Measurements from ENCODE around the gene CWC22.

CWC22 gene

DNA sequence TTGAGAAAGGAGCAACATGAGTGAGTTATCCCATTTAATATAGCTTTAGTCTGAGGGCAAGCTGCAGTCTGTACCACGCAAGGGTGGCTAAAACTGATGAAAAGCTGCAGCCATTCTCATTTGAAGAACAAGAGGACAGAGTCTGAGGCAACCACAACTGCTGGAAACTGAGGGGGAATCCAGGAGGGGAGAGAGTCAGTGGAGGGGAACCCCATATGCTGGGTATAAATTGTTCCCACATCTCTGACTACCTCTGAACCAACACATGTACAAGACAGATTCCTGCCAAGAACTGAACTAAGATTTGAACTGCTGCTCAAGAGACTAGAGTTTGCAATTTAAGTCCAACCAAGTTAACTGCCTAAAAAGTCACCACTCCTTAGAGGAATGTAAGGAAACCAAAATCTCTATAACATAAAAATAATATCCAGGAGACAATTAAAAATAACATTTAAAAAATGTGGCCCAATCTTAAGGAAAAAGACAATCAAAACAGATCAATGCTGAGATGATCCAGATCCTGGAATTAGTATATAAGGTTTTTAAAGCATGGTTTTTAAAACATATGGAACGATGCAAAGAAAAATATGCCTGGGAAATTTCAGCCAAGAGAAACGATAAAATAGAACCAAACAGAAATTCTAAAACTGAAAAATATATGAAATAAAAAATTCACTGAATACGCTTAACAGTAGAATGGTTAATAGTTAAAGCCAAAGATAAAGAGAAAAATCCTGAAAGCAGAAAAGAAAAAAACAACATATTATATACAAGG, 11.2 kb downstream of the CWC22 start:
- Histone ChIP-seq H4K20me1 (ENCODE audit: insufficient read depth, low read length) (peaks cover 36% of the 10 kb centered on the region), H3K4me2 (ENCODE audit: insufficient read depth, low read length) (no peak overlapping the region), H3K4me1 (ENCODE audit: insufficient read depth, low read length) (no peaks in the 10 kb centered on the region), H2AFZ (ENCODE audit: low read depth, low read length) (no peak overlapping the region), H3K4me3 (ENCODE audit: low read depth in 1 of 2, low read length in 2 of 2) (no peak overlapping the region), H3K27me3 (ENCODE audit: insufficient read depth, low read length, poor library complexity) (no peaks in the 10 kb centered on the region), H3K36me3 (ENCODE audit: insufficient read depth, low read length) (peaks cover 23% of the 10 kb centered on the region), H3K9me3 (ENCODE audit: insufficient read depth, low read length, severe bottlenecking) (no peaks in the 10 kb centered on the region), H3K9ac (ENCODE audit: low read depth, low read length) (no peak overlapping the region), H3K27ac (ENCODE audit: low read length) (no peak overlapping the region), H3K79me2 (ENCODE audit: insufficient read depth, low read length) (peaks cover 97% of the 10 kb centered on the region)
- DNase-seq (no peak), ATAC-seq (ENCODE audit: insufficient read depth, low read depth) (peak; percentile 17; the same call in 1 of the 3 replicates)
- TF ChIP-seq EZH2 (IDR thresholded peaks at IDR 0.05; ENCODE audit: borderline replicate concordance, low read depth, low read length, severe bottlenecking): no peak
- TF ChIP-seq, protein P1, sequence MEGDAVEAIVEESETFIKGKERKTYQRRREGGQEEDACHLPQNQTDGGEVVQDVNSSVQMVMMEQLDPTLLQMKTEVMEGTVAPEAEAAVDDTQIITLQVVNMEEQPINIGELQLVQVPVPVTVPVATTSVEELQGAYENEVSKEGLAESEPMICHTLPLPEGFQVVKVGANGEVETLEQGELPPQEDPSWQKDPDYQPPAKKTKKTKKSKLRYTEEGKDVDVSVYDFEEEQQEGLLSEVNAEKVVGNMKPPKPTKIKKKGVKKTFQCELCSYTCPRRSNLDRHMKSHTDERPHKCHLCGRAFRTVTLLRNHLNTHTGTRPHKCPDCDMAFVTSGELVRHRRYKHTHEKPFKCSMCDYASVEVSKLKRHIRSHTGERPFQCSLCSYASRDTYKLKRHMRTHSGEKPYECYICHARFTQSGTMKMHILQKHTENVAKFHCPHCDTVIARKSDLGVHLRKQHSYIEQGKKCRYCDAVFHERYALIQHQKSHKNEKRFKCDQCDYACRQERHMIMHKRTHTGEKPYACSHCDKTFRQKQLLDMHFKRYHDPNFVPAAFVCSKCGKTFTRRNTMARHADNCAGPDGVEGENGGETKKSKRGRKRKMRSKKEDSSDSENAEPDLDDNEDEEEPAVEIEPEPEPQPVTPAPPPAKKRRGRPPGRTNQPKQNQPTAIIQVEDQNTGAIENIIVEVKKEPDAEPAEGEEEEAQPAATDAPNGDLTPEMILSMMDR (IDR thresholded peaks at IDR 0.05; ENCODE audit: borderline replicate concordance, extremely low read depth, low read length, poor library complexity, severe bottlenecking): no peak

DNA sequence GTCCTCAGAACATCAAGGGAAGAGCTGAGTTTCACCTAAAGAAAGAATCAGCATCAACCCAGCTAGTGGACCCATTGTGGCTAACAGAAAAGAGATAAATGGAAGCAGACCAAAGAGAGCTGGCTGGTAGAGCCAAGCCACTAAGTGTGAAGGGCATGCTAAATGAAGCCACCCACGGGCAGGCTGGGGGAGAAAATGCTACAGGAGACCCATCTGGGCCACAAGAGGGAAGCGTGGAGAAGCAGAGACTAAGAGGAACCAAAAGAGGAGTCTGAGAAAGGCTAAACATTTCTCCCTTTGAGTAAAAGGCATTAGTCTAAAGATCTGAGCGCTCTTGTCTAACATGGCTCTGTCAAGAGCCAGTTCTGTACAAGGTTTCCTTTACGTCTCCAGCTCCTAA, 15.8 kb downstream of the CWC22 start:
- ATAC-seq (ENCODE audit: insufficient read depth, low read depth) (peak; percentile 42; the same call in 1 of the 3 replicates), DNase-seq (no peak)
- no peak overlapping the region for H3K9ac ChIP-seq (ENCODE audit: low read depth, low read length)
- H3K4me3 ChIP-seq (ENCODE audit: low read depth in 1 of 2, low read length in 2 of 2): no peak overlapping the region
- H3K27me3 ChIP-seq (ENCODE audit: insufficient read depth, low read length, poor library complexity): no peaks in the 10 kb centered on the region
- H3K27ac ChIP-seq (ENCODE audit: low read length): no peak overlapping the region
- peaks cover 55% of the 10 kb centered on the region for H3K36me3 ChIP-seq (ENCODE audit: insufficient read depth, low read length)
- no peak for TF ChIP-seq EZH2 (IDR thresholded peaks at IDR 0.05; ENCODE audit: borderline replicate concordance, low read depth, low read length, severe bottlenecking)
- TF ChIP-seq, protein P1 (IDR thresholded peaks at IDR 0.05; ENCODE audit: borderline replicate concordance, extremely low read depth, low read length, poor library complexity, severe bottlenecking): no peak
- H3K4me2 ChIP-seq (ENCODE audit: insufficient read depth, low read length): no peak overlapping the region
- no peaks in the 10 kb centered on the region for H3K9me3 ChIP-seq (ENCODE audit: insufficient read depth, low read length, severe bottlenecking)
- no peak overlapping the region for H2AFZ ChIP-seq (ENCODE audit: low read depth, low read length)
- H3K4me1 ChIP-seq (ENCODE audit: insufficient read depth, low read length): no peaks in the 10 kb centered on the region
- H3K79me2 ChIP-seq (ENCODE audit: insufficient read depth, low read length): peaks cover 60% of the 10 kb centered on the region
- peaks cover 26% of the 10 kb centered on the region for H4K20me1 ChIP-seq (ENCODE audit: insufficient read depth, low read length)

DNA sequence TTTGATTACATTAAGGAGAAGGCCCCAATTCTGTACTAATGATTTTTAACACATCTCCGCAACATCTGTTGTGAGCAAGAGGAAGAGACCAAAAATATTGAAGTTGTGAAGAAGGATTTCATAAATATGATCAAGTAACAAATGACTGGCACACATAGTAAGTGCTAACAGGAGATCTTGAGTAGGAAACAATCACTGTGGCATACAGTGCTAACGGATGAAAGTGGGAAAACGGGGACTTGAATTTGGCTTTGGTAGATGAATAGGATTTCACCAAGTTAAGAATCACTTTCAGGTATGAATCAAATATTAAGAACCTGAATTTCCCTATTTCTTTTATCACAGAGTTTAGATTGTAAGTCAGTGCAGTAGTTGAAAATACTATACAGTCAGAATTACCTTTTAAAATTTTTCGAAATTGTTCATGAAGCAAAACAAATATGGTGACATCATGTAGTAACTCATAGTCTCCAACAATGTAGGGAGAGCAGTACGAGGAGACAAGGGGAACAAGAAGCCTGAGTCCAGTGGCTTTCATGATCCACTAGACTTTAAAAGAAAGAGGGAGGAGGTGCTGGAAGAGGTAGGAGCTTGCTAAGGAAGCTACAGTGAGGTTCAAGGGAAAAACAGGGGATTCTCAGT, 16.3 kb downstream of the CWC22 start:
- no peak overlapping the region for H3K4me2 ChIP-seq (ENCODE audit: insufficient read depth, low read length)
- no peak overlapping the region for H3K27ac ChIP-seq (ENCODE audit: low read length)
- TF ChIP-seq EZH2 (IDR thresholded peaks at IDR 0.05; ENCODE audit: borderline replicate concordance, low read depth, low read length, severe bottlenecking): no peak
- TF ChIP-seq, protein P1 (IDR thresholded peaks at IDR 0.05; ENCODE audit: borderline replicate concordance, extremely low read depth, low read length, poor library complexity, severe bottlenecking): no peak
- H3K27me3 ChIP-seq (ENCODE audit: insufficient read depth, low read length, poor library complexity): no peaks in the 10 kb centered on the region
- H3K9me3 ChIP-seq (ENCODE audit: insufficient read depth, low read length, severe bottlenecking): no peaks in the 10 kb centered on the region
- no peak overlapping the region for H2AFZ ChIP-seq (ENCODE audit: low read depth, low read length)
- no peak overlapping the region for H3K4me3 ChIP-seq (ENCODE audit: low read depth in 1 of 2, low read length in 2 of 2)
- peaks cover 61% of the 10 kb centered on the region for H3K36me3 ChIP-seq (ENCODE audit: insufficient read depth, low read length)
- H4K20me1 ChIP-seq (ENCODE audit: insufficient read depth, low read length): peaks cover 25% of the 10 kb centered on the region
- DNase-seq (no peak), ATAC-seq (ENCODE audit: insufficient read depth, low read depth) (no peak)
- no peak overlapping the region for H3K9ac ChIP-seq (ENCODE audit: low read depth, low read length)
- H3K4me1 ChIP-seq (ENCODE audit: insufficient read depth, low read length): no peaks in the 10 kb centered on the region
- peaks cover 54% of the 10 kb centered on the region for H3K79me2 ChIP-seq (ENCODE audit: insufficient read depth, low read length)

Data from DND-41 (cell line).